Parathyroid adenoma (tissue), 2 donors: Measurements from ENCODE around the gene PPIB.

Experiments
- H2AFZ ChIP-seq: fragments of 300-600 bp; sonication (generic); one replicate; pipeline ENCODE4 v1.7.0; 2017; ENCODE audit warnings: antibody characterized with exemption, mild to moderate bottlenecking
- H3K27ac ChIP-seq: fragments of 300-600 bp; sonication (generic); one replicate; pipeline ENCODE4 v1.7.0; 2017
- H3K27me3 ChIP-seq: fragments of 300-600 bp; sonication (generic); one replicate; pipeline ENCODE4 v1.7.0; 2017; ENCODE audit warnings: low read length; ENCODE audit not compliant: control insufficient read depth, insufficient read depth
- H3K36me3 ChIP-seq: fragments of 300-600 bp; sonication (generic); one replicate; pipeline ENCODE4 v1.7.0; 2017; ENCODE audit warnings: low read length; ENCODE audit not compliant: control insufficient read depth, insufficient read depth
- H3K4me1 ChIP-seq: fragments of 300-600 bp; sonication (generic); one replicate; pipeline ENCODE4 v1.7.0; 2017; ENCODE audit warnings: control low read depth
- H3K4me2 ChIP-seq: fragments of 300-600 bp; sonication (generic); one replicate; pipeline ENCODE4 v1.7.0; 2017; ENCODE audit warnings: low read length
- H3K4me3 ChIP-seq: fragments of 300-600 bp; sonication (generic); one replicate; pipeline ENCODE4 v1.7.0; 2017; ENCODE audit warnings: low read depth, low read length
- H3K79me2 ChIP-seq: fragments of 300-600 bp; sonication (generic); one replicate; pipeline ENCODE4 v1.7.0; 2017; ENCODE audit warnings: control low read depth
- H3K9ac ChIP-seq: fragments of 300-600 bp; sonication (generic); one replicate; pipeline ENCODE4 v1.7.0; 2017; ENCODE audit warnings: mild to moderate bottlenecking
- H3K9me3 ChIP-seq: fragments of 300-600 bp; sonication (generic); one replicate; pipeline ENCODE4 v1.7.0; 2017; ENCODE audit warnings: low read length; ENCODE audit not compliant: control insufficient read depth
- CTCF ChIP-seq: fragments of 300-600 bp; sonication (generic); IDR thresholded peaks from one replicate; pipeline ENCODE4 v1.7.0; 2017; ENCODE audit warnings: antibody characterized with exemption, mild to moderate bottlenecking
- donor health status: primary hyperparathyroidism.

PPIB gene

DNA sequence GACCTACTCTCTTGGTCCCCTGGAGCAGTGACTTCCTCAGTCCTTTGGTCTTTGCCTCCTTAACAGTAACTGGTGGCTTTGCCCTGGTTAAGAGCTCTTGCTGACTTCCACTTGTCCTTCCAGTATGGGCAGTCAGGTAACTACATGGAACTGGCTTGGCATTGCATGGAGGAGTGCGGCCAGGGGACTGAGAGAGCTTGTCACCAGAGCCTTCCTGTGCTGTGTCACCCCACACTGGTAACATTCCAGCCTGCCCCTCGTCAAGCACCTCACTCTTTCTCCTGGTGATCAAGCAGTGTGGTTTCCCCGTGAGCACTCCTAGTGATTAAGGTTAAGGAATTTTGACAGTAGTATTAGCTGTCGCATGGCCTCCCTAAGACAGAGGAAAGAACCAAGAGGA, 30.6 kb downstream of the PPIB start:
- H3K27ac ChIP-seq = no peak overlapping the region
- H3K4me2 ChIP-seq = no peak overlapping the region
- no peaks in the 10 kb centered on the region for H3K36me3 ChIP-seq
- no peaks in the 10 kb centered on the region for H3K4me1 ChIP-seq
- no peak overlapping the region for H2AFZ ChIP-seq
- no peaks in the 10 kb centered on the region for H3K9me3 ChIP-seq
- H3K79me2 ChIP-seq = no peaks in the 10 kb centered on the region
- H3K4me3 ChIP-seq = no peak overlapping the region
- H3K27me3 ChIP-seq = no peaks in the 10 kb centered on the region
- no peak for TF ChIP-seq CTCF
- no peak overlapping the region for H3K9ac ChIP-seq

DNA sequence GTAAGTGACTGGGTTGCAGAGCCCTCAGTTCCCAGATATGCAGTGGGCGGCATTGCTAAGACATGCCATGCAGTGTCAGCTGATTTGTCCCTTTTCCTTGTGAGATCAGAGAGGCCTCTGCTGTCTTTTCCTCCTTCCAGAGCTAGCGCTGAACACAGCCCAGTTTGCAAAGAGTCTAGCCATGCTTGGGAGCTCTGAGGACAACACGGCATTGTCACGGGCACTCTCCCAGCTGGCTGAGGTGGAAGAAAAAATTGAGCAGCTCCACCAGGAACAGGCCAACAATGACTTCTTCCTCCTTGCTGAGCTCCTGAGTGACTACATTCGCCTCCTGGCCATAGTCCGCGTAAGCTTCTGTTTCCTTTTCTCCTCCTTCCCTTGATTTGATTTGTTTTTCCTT, 31.3 kb downstream of the PPIB start:
- TF ChIP-seq CTCF = no peak
- Histone ChIP-seq H3K36me3 (no peaks in the 10 kb centered on the region), H3K9me3 (no peaks in the 10 kb centered on the region), H3K27ac (no peak overlapping the region), H3K4me3 (no peak overlapping the region), H3K4me1 (no peaks in the 10 kb centered on the region), H3K27me3 (no peaks in the 10 kb centered on the region), H3K4me2 (no peak overlapping the region), H3K79me2 (no peaks in the 10 kb centered on the region), H2AFZ (no peak overlapping the region), H3K9ac (no peak overlapping the region)

GRCh38 chr15:64130159-64130558, 32.7 kb downstream of the PPIB start:
- Histone ChIP-seq H3K4me1 (no peaks in the 10 kb centered on the region), H3K36me3 (no peaks in the 10 kb centered on the region), H2AFZ (no peak overlapping the region), H3K4me2 (no peak overlapping the region), H3K9ac (no peak overlapping the region), H3K9me3 (no peaks in the 10 kb centered on the region), H3K27ac (no peak overlapping the region), H3K4me3 (no peak overlapping the region), H3K27me3 (no peaks in the 10 kb centered on the region), H3K79me2 (no peaks in the 10 kb centered on the region)
- no peak for TF ChIP-seq CTCF

- Histone ChIP-seq H3K27ac (no peak overlapping the region), H3K27me3 (no peaks in the 10 kb centered on the region), H3K4me1 (no peaks in the 10 kb centered on the region), H3K79me2 (no peaks in the 10 kb centered on the region), H3K36me3 (no peaks in the 10 kb centered on the region), H3K4me2 (no peak overlapping the region), H3K4me3 (no peak overlapping the region), H3K9me3 (no peaks in the 10 kb centered on the region), H3K9ac (no peak overlapping the region), H2AFZ (no peak overlapping the region)
- no peak for TF ChIP-seq CTCF
These were observed 35.1 kb downstream of the PPIB start for GRCh38 chr15:64127521-64128270.

- Histone ChIP-seq H2AFZ (no peak overlapping the region), H3K4me2 (no peak overlapping the region), H3K27me3 (no peaks in the 10 kb centered on the region), H3K27ac (no peak overlapping the region), H3K4me3 (no peak overlapping the region), H3K79me2 (peaks cover 2% of the 10 kb centered on the region), H3K9ac (no peak overlapping the region), H3K9me3 (no peaks in the 10 kb centered on the region), H3K4me1 (no peaks in the 10 kb centered on the region), H3K36me3 (no peaks in the 10 kb centered on the region)
- TF ChIP-seq CTCF = no peak
These were observed 36.8 kb downstream of the PPIB start for GRCh38 chr15:64125978-64126377.
